ENCODE measurements around the gene ARSI. TPM values are rescaled to one million over a fixed set of nuclear protein-coding genes. Genes with fewer than 3 reads are reported as not detected.

Gene ARSI
- total RNA-seq, 1 experiment from 2014 or later = 5.9 TPM

- no peak overlapping the region for H3K4me3 Mint-ChIP-seq
- no peaks in the 10 kb centered on the region for H3K9me3 Mint-ChIP-seq
- no peak for ATAC-seq
- TF ChIP-seq ATF6 (CRISPR knock-in tag; IDR thresholded peaks at IDR 0.05) = no peak
- TF ChIP-seq HMGA2 (CRISPR knock-in tag; IDR thresholded peaks at IDR 0.05) = no peak
- no peak for TF ChIP-seq GRHL2 (CRISPR knock-in tag; IDR thresholded peaks at IDR 0.05; ENCODE audit: insufficient replicate concordance, severe bottlenecking)
- no peak for TF ChIP-seq ZNF317 (CRISPR knock-in tag; IDR thresholded peaks at IDR 0.05; ENCODE audit: borderline replicate concordance, low read depth)
- TF ChIP-seq AFF4 (CRISPR knock-in tag; IDR thresholded peaks at IDR 0.05; ENCODE audit: borderline replicate concordance) = no peak
- TF ChIP-seq ATF1 (CRISPR knock-in tag; IDR thresholded peaks at IDR 0.05) = no peak
- TF ChIP-seq, protein P1, sequence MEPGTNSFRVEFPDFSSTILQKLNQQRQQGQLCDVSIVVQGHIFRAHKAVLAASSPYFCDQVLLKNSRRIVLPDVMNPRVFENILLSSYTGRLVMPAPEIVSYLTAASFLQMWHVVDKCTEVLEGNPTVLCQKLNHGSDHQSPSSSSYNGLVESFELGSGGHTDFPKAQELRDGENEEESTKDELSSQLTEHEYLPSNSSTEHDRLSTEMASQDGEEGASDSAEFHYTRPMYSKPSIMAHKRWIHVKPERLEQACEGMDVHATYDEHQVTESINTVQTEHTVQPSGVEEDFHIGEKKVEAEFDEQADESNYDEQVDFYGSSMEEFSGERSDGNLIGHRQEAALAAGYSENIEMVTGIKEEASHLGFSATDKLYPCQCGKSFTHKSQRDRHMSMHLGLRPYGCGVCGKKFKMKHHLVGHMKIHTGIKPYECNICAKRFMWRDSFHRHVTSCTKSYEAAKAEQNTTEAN (CRISPR knock-in tag; IDR thresholded peaks at IDR 0.05) = no peak
- no peak for TF ChIP-seq SP1 (CRISPR knock-in tag; conservative IDR thresholded peaks at IDR 0.05)
- no peak for TF ChIP-seq FOXK1 (CRISPR knock-in tag; IDR thresholded peaks at IDR 0.05)
- no peak for TF ChIP-seq TEAD1 (CRISPR knock-in tag; IDR thresholded peaks at IDR 0.05)
- no peak for TF ChIP-seq STAT6 (CRISPR knock-in tag; conservative IDR thresholded peaks at IDR 0.05; ENCODE audit: low read depth)
- TF ChIP-seq E2F5 (CRISPR knock-in tag; IDR thresholded peaks at IDR 0.05) = no peak
- no peak for TF ChIP-seq FOXJ3 (CRISPR knock-in tag; IDR thresholded peaks at IDR 0.05; ENCODE audit: borderline replicate concordance)
- no peak for TF ChIP-seq RELA (CRISPR knock-in tag; IDR thresholded peaks at IDR 0.05; ENCODE audit: borderline replicate concordance)
- no peak for DNase-seq (ENCODE audit: low spot score)
- CTCF ChIA-PET = interaction anchor here (0.5 kb wide), 1 partner anchor 377 kb away, joined by 3 read pairs; no protein-coding TSS in a partner anchor
- H3K27me3 Mint-ChIP-seq (ENCODE audit: low read depth) = peaks cover 12% of the 10 kb centered on the region
- H3K36me3 Mint-ChIP-seq = no peaks in the 10 kb centered on the region
- H3K4me1 Mint-ChIP-seq = peaks cover 58% of the 10 kb centered on the region
- H3K27ac Mint-ChIP-seq = no peak overlapping the region
- POLR2A ChIA-PET = no interaction called here
These were observed 2.9 kb upstream of the ARSI start for GRCh38 chr5:150305557-150305956.

DNA sequence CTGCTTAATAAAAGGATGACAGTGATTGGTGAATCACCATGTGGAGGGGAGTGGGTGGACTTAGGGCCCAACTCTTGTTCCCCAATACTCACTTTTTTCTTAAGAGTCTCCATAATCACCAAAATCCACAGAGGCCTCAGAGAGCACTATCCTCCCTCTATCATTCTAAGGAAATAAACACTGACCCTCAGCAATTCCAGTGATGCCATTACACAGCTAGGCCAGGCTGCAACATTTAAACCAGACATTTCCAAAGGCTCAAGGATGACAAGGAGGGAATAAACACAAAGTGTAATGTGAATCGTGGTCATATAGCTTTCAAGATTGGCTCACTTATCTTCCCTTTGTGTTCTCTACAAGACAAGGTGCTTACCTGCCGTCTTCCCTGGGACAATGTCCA lies 2.4 kb upstream of the ARSI start:
- DNase-seq (ENCODE audit: low spot score) (no peak), ATAC-seq (no peak)
- POLR2A ChIA-PET = no interaction called here
- Mint-ChIP-seq H3K27me3 (ENCODE audit: low read depth) (peaks cover 15% of the 10 kb centered on the region), H3K4me1 (peaks cover 63% of the 10 kb centered on the region), H3K36me3 (no peaks in the 10 kb centered on the region), H3K4me3 (no peak overlapping the region), H3K9me3 (no peaks in the 10 kb centered on the region), H3K27ac (no peak overlapping the region)
- no peak for TF ChIP-seq JAZF1 (CRISPR knock-in tag; IDR thresholded peaks at IDR 0.05)
- TF ChIP-seq, protein P2, sequence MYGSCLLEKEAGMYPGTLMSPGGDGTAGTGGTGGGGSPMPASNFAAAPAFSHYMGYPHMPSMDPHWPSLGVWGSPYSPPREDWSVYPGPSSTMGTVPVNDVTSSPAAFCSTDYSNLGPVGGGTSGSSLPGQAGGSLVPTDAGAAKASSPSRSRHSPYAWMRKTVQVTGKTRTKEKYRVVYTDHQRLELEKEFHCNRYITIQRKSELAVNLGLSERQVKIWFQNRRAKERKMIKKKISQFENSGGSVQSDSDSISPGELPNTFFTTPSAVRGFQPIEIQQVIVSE (CRISPR knock-in tag; IDR thresholded peaks at IDR 0.05; ENCODE audit: borderline replicate concordance) = no peak
- CTCF ChIA-PET = interaction anchor here (0.5 kb wide), 1 partner anchor 378 kb away, joined by 3 read pairs; no protein-coding TSS in a partner anchor
